Measurements from ENCODE around the gene QSOX2. TPM values are rescaled to one million over a fixed set of nuclear protein-coding genes. Genes with fewer than 3 reads are reported as not detected.

Gene QSOX2
- total RNA-seq, 6 experiments from 2014 or later = 20.1 to 24.9 (median 21.9) TPM

DNA sequence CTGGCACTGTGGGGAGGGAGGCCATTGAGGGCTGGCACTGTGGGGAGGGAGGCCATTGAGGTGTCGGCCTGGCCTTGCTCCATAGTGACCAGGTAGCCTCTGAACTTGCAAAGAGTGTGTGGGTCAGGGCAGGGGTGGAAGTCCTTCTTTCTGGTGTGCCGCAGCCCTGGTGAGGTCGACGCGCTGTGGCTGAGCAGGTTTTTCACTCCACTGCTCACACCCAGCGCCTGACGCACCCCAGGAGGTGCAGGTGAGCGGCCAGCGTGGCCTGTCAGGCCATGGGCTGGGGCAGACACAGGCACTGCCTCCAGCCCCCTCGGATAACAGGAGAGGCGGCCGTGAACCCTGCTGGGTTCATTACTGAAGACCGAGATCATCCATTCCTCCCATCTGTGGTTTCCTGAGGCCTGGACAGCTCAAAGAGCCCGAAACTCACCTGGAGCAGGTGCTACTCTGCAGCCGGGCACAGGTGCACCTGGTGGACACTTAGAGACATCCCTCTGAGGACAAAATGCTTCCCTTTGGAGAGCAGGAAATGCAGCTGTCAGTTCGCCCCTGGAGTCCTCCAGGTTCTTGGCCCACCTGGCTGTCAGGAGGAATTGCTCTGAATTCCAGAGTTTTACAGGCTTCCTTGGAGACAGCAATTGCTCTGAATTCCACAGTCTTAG is 73.1 kb downstream of the QSOX2 start:
- TF ChIP-seq, protein P1, sequence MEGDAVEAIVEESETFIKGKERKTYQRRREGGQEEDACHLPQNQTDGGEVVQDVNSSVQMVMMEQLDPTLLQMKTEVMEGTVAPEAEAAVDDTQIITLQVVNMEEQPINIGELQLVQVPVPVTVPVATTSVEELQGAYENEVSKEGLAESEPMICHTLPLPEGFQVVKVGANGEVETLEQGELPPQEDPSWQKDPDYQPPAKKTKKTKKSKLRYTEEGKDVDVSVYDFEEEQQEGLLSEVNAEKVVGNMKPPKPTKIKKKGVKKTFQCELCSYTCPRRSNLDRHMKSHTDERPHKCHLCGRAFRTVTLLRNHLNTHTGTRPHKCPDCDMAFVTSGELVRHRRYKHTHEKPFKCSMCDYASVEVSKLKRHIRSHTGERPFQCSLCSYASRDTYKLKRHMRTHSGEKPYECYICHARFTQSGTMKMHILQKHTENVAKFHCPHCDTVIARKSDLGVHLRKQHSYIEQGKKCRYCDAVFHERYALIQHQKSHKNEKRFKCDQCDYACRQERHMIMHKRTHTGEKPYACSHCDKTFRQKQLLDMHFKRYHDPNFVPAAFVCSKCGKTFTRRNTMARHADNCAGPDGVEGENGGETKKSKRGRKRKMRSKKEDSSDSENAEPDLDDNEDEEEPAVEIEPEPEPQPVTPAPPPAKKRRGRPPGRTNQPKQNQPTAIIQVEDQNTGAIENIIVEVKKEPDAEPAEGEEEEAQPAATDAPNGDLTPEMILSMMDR (IDR thresholded peaks at IDR 0.05) = no peak
- no peak for DNase-seq
- Mint-ChIP-seq H3K27ac (no peak overlapping the region), H3K4me3 (no peak overlapping the region), H3K4me1 (ENCODE audit: low read depth) (no peaks in the 10 kb centered on the region), H3K9me3 (no peaks in the 10 kb centered on the region), H3K36me3 (ENCODE audit: low read depth) (no peaks in the 10 kb centered on the region), H3K27me3 (ENCODE audit: insufficient read depth) (peaks cover 46% of the 10 kb centered on the region)

DNA sequence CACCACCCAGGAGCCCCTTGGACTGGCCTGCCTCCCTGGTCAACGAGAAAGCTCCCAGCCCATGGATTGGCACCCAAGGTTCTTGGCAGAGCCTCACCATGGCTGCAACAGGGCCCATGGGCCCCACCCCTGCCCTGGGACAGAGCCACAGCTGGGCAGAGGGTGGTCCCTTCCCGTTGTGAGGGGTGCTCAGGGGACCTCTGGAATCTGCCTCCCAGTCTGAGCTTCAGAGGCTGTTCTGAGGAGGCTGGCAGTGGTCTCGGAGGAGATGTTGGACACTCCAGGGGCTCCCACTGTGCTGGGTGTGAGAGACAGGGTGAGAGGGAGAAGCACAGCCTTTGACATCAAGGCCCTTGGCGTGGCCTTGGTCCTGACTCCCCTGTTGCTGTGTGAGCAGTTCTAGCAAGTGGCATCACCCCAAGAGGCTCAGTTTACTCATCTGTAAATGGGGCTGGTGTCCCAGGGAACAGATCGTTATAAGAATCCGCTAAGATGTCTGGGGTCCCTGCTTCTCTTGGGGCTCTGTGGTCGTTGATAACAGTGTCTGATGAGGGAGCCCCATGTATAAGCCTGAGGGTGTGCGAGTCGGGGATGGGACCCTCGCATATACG is 73.7 kb downstream of the QSOX2 start:
- H3K4me1 Mint-ChIP-seq (ENCODE audit: low read depth) = no peaks in the 10 kb centered on the region
- TF ChIP-seq, protein P1 (IDR thresholded peaks at IDR 0.05) = no peak
- H3K9me3 Mint-ChIP-seq = no peaks in the 10 kb centered on the region
- no peaks in the 10 kb centered on the region for H3K36me3 Mint-ChIP-seq (ENCODE audit: low read depth)
- peaks cover 47% of the 10 kb centered on the region for H3K27me3 Mint-ChIP-seq (ENCODE audit: insufficient read depth)
- DNase-seq = no peak
- H3K27ac Mint-ChIP-seq = no peak overlapping the region
- no peak overlapping the region for H3K4me3 Mint-ChIP-seq

DNA sequence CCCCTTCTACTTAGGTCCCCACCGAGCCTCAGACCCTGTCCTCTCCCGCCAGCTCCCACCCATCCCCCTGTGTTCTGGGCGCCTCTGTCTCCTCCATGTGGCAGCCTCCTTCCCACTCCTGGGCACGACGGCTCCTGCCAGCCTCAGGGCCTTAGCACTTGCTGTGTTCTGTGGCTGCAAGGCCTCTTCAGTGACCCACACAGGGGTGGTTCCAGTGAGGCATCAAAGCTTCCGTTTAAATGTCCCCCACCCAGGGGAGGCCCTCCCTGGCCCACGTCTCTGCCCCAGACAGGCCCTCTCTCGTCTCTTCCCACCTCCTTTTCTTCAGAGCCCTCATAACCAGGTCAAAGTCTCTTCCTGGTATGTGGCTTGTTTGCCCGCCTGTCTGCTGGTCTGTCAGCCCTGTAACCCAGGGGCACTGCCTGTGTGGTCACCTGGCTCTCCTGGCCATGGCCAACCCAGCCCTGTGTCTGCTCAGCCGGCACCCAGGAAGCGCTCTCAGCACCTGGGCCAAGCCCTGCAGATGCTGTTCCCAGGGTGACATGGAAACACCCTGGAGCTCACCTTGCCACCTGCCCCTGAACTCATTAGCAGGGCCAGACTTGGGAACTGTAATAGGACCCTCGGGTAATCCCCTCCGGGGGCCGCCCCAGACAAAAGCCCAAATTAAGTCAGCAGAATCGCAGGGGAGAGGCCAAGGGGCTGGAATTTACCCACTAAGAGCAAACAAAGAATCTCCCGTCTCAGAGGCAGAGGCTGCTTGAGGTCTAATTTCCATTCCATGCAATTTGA is 74.4 kb downstream of the QSOX2 start:
- H3K36me3 Mint-ChIP-seq (ENCODE audit: low read depth) = no peaks in the 10 kb centered on the region

DNA sequence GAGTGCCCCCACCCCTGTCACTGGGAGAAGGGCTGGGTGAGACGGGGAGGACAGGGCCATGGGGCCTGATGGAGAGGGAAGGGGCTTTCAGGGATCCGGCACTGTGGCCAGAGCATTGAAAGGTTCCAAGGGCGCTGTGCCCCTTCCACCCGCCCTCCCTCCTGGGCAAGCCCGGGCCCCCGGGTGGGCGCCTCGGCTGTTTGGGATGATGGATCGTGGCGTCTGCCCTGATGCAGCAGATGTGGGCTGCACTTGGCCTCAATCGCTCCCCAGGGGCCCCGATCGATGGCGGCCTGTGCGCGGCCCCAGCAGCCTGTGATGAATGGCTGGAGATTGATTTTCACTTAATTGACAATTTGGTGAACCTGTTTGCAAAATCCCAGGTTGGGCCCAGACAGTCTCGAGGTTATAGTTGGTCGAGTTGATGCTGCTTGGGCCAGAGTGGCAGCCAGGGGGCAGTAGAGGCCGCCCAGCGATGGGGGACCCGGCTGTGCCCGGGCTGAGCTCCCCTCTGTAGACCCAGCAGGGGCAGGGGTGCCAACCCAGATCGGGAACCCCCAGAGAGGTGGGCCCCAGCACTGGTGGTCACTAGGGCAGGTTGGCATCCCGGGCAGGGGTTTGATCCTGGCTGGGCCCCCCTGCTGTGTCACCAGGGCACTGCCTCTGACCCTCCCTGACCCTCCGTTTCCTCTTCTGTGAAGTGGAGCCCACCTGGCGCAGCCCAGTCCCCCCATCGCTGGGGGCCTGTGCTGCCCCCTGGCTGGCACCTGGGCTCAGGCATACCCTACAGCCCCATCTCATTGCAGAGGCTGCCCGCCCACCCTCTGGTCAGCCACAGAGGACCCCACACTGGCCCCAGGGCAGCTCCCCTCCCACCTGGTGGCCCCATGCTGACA is 75.4 kb downstream of the QSOX2 start:
- H3K27me3 Mint-ChIP-seq (ENCODE audit: insufficient read depth) = peaks cover 57% of the 10 kb centered on the region
- no peaks in the 10 kb centered on the region for H3K36me3 Mint-ChIP-seq (ENCODE audit: low read depth)
- DNase-seq = no peak
- H3K27ac Mint-ChIP-seq = no peak overlapping the region
- H3K4me1 Mint-ChIP-seq (ENCODE audit: low read depth) = no peaks in the 10 kb centered on the region
- H3K9me3 Mint-ChIP-seq = peaks cover 7% of the 10 kb centered on the region; the same call in 1 of the 2 replicates
- no peak overlapping the region for H3K4me3 Mint-ChIP-seq
- TF ChIP-seq, protein P1 (IDR thresholded peaks at IDR 0.05) = peak; percentile 92

More for the DNA sequence above, 74.4 kb downstream of the QSOX2 start:
- DNase-seq = no peak
- peaks cover 50% of the 10 kb centered on the region for H3K27me3 Mint-ChIP-seq (ENCODE audit: insufficient read depth)
- H3K27ac Mint-ChIP-seq = no peak overlapping the region
- no peaks in the 10 kb centered on the region for H3K9me3 Mint-ChIP-seq
- H3K4me3 Mint-ChIP-seq = no peak overlapping the region
- TF ChIP-seq, protein P1 (IDR thresholded peaks at IDR 0.05) = no peak
- H3K4me1 Mint-ChIP-seq (ENCODE audit: low read depth) = no peaks in the 10 kb centered on the region

DNA sequence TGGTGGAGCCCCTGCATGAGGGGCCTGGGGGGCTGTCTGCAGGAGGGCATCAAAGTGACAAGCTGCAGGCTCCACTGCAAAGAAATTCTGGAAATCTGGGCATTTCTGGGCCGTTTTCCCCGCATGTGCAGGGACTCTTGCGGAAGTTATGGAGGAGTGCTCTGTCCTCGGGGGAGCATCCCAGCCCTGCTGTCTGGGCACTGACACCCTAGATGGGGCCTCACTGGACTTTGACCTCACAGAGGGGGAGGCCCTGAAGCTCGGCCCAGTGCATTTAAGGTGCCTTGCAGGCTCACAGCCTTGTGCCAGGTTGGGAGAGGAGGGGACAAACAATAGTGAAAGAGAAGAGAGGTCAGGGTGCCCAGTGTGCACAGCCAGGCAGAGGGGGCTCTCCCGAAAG is 76.1 kb downstream of the QSOX2 start:
- Mint-ChIP-seq H3K9me3 (peaks cover 7% of the 10 kb centered on the region; the same call in 1 of the 2 replicates), H3K27ac (no peak overlapping the region), H3K36me3 (ENCODE audit: low read depth) (no peaks in the 10 kb centered on the region), H3K4me1 (ENCODE audit: low read depth) (no peaks in the 10 kb centered on the region), H3K27me3 (ENCODE audit: insufficient read depth) (peaks cover 53% of the 10 kb centered on the region), H3K4me3 (no peak overlapping the region)
- no peak for DNase-seq
- TF ChIP-seq, protein P1 (IDR thresholded peaks at IDR 0.05) = no peak

All from HFFc6 (cell line).